GM21717 (cell line): ENCODE data around the gene SPATS2L.
A peak's percentile ranks its signal among the peaks of the same experiment; 100 is the strongest.

Source experiments
- ATAC-seq: cut with Tn5 transposase; IDR thresholded peaks from one replicate; pipeline ENCODE4 v1.9.1; 2021; ENCODE audit warnings: mild to moderate bottlenecking, moderate library complexity; ENCODE audit not compliant: unreplicated experiment

SPATS2L gene

DNA sequence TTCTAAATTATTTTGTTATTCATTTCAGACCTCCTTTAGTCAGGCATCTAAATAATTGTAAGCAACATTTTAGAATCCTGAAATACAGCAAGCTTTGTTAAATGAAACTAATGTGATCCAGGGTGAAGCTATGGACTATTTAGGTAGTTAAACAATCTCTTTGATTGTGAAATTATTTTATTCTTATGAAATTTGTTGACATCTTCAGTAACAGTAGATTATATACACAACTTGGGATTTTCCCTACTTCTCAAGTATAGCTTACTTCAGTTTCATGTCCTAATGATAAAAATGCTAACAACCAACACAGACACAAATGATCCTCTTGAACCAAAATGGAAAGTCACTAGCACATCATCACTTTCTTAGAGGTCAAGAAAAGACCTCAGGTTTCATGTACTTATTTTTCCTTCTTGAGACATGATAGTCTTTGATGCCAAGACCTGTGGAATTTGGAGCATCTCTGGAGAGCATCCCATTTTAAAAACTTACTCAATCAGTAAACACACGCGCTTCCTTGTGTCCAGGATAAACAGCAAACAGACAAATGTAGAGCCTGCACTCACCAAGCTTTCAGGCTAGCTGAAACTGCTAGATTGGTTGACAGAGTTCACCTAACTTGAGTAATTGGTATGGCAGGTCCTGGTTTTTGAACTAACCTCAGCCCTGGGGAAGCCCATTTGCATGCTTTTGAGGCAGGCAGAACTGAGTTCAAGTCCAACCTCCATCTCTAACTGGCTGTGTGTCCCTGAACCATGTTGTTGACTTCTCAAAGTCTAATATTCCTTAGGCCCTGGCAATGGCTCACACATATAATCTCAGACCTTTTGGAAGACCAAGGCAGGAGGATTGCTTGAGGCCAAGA is 155.6 kb downstream of the SPATS2L start:
- ATAC-seq, result no peak

DNA sequence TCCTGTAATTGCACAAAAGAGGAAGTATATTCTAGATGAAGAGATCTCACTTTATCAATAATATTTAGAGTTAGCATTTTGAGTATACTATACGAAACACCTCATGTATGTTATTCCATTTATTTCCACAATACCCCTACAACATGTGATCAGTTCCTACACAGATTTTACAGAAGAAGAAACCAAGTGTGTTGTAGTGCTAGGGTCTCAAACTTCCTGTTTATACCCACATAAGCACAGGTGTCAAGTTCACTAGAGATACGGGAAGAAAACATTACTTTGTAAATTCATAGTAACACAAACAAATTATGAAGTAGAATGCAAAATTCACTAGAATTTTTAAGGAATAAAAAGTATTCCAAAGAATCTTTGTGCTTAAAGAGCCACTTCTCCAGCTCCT is 157.0 kb downstream of the SPATS2L start:
- no peak for ATAC-seq

DNA sequence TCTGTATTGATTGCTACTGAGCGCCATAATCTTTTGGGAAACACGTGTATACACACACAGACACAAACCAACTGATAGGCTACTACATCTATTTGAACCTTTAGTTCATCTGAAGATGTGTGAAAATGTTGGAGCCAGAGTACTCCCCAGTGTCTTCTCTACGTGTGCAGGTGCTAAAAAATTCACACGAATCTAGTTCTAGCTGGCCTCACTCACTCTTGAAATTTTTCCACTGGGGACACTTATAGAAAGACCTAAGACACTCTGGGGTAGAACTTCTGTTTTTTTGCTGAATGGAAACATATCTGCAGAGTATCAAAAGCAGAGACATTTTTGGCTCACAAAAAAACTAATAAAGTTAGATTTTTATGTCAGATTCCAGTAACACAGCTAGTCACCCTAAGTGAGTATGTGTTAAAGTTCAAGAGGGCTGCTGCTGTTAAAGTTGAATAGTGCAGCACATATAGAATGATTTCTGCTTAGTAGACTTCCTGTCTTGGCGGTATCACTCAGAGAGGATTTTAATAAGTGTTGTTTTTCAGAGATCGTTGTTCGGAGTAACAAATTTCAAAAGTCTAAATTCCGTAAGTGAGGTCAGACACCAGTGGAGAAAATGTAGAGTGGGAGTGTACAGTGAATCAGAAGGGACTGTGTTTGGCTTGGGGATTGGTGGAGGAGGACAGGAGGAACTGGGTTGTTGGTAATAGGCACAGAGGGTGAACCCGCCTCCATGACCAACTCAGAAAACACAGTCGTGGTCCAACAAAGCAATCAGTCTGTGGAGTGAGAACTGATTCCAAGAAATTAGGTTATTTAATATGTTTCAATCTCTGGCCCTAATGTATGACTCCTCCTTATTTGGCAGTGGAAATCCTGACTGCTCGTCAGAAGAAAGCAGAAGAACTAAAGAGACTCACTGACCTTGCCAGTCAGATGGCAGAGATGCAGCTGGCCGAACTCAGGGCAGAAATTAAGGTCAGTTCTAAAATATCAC is 160.2 kb downstream of the SPATS2L start:
- ATAC-seq, result no peak

DNA sequence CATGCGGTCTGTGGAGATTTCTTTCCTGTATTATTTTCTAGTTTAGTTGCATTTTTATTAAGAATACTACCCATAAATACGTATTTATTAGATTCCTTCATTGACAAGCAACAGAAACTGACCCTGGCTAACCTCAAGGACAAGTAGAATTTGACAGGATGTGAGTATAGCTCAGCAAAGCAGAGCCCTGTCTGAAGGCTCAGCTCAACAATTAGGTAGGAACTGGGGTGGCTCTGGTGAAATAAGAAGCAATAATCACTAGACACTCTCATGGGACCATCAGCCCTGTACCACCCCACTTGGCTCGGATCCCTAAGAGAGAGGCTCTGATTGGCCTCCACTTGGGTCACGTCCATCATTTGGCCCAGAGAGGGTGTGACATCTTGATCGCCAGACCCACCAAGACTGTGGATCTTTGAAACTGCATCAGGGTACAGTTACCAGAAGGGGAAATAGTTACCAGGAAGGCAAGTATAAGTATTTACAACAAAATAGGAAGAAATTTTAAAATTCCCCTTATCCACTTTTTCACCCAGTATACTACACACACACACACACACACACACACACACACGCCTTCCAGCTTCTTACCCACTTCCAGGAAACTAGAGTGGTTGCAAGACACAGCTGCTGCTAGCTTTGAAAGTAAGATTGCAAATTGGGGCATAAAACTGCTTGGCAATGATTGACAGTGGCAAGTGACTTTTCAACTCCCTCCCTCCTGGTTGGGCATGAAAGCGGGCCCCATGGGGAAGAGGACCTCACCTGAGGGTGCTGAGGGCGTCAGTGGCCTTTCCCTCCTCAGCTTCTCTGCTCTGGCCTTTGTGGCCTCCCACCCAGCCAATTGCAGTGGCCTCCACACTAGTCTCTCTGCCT is 161.6 kb downstream of the SPATS2L start:
- no peak for ATAC-seq

DNA sequence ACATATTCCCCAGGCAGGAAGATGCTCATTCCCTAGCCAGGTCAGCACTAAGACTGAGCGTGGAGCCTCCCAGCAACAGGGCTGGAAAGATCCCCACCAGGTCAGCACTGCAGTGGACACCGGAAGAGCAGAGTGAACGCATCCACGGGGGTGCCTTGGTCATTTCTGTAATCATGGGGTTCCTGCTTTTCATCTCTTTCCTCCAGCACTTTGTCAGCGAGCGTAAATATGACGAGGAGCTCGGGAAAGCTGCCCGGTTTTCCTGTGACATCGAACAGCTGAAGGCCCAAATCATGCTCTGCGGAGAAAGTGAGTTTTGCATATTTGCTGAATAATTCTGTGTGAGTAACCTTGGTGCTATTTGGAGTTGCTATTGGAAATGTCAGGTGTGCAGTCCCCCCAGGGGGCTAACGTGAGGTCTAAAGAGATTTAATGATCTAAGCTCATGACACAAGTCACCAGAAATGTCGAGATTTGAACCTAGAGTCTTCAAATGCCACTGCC is 163.3 kb downstream of the SPATS2L start:
- no peak for ATAC-seq

DNA sequence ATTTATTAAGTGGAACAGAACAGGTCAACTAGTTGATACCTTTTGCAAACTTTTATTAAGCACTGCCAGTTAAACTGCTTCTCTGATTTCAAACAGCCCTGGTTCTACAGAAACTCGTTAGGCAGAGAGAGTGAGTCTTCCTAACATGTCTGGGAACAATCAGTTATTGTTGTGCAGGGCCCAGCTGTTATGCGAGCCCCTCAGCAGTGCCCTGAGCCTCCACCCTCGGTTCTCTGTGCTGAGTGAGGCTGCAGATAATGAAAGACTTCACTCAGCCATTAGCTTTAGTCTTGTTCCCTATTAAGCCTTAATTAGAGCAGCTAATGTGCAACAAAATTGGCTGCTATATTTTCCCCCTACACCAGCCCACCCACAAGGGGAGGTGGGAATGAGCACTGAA is 163.7 kb downstream of the SPATS2L start:
- no peak for ATAC-seq

DNA sequence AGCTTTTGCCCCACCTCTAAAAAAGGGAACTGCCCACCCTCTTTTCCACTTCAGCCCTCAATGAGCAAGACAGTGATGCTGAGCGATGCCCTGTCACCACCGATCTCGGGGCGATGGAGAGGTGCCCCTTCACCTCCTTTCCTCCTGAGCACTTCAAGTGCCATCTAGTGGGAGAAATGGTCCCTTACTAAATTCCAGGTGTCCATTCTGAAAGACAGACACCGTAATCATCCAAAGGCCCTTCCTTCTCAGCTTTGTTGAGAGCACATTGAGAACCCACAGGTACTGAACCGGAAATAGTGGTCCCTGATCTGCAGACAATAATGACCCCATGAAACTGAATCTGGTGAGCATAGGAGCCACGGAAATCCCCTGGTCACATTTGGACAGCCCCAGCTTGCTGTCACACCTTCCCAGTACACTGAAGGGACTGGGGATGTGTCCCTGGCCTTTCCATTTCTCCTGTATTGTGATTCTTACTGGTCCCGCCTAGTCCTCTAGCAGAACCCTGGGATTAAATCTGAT is 164.9 kb downstream of the SPATS2L start:
- ATAC-seq, result peak; percentile 84

DNA sequence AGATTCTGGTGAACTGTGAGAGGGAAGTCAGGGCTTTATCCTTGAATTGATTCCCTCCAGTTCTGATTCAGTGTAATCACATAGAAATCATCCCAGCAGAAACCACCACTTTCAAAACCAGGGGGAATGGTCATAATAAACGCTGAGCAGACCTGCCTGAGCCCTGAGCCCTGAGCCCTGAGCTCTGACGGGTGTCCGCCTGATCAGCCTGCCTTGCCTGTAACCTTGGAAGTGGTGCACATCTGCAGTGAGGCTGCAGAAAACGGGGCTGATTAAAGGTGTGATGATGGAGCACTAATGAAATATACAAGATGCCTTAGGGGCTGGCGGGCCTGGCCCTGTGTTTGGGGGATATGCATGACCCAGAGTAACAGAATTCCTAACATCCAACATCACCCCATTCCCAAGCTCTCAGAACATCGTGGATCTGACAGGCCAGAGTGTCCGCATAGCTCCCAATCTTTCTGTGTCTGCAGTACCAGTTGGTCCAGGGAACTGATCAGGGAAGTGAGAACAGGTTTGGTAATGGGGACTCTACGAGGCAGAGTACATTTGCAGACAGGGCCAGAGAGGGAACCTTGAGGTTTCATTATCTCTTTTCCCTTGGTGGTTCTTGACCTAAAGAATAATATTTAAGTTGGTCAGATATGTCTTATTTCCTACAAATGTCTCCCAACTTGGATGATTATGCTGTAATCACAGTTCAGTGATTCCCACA is 165.6 kb downstream of the SPATS2L start:
- peak; percentile 22 for ATAC-seq

DNA sequence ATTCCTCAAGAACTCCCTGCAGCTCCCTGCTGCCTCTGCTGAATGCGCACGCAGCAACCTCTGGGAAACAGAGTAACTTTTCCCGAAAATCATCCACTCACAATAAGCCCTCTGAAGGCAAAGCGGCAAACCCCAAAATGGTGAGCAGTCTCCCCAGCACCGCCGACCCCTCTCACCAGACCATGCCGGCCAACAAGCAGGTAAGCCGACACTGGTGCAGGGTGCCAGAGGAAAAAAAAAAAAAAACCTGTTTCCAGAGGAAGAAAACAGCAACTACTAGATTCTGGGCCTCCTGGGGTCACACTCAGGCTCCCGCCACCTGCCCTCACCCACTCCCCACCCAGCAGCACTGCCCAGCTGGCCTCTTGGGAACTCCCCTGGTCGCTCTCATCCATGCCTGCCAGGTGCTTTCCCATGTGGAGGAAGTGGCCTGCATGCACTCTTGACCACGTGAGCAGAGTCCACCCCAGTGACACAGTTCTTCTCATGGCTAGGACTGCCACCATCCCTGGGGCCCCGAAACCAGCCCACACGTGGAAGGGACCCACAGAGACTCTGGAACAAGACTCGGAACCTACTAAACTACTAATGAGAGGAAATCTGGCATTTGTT is 166.5 kb downstream of the SPATS2L start:
- no peak for ATAC-seq

DNA sequence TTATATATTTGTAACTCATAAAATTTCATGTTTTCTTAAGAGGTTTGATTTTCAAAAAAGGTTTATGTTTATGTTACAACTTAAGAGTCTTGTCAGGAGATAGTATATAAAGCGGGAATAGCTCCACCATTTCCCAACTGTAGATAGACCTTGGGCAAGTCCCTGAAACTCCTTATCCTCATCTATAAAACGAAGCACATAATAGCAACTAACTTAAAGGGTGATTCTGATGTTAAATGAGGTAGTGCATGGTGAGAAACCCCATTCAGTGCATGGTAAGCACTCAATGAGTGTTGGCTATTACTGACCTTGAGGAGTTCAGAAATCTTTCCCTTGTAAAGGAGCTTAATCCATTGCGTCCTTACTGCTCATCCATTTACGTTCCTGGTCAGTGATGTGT is 169.3 kb downstream of the SPATS2L start:
- no peak for ATAC-seq

DNA sequence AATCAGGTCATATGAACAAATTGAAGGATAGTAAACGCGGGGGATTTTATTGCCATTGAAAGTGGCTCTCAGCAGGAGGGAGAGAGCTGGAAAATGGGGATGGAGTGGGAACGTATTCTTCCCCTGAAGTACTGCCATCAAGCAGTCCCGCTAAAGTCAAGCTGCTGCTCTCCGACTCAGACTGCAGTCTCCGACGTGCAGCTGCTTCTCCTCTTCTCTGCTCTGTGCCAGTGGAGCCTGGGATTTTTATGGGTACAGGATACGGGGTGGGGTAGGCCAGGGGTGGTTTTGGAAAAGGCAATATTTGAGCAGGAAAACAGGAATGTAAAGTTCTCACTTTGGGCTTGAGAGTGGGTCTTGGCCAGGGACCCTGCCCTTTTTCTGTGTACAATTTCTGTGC is 170.3 kb downstream of the SPATS2L start:
- ATAC-seq, result no peak

DNA sequence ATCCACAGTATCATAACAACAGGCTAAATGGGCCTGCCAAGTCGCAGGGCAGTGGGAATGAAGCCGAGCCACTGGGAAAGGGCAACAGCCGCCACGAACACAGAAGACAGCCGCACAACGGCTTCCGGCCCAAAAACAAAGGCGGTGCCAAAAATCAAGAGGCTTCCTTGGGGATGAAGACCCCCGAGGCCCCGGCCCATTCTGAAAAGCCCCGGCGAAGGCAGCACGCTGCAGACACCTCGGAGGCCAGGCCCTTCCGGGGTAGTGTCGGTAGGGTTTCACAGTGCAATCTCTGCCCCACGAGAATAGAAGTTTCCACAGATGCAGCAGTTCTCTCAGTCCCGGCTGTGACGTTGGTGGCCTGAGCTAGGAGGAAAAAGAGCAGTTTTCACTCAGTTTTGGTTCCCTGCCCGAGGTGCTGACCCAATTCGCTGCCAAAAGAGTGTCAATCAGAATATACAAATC is 171.2 kb downstream of the SPATS2L start:
- no peak for ATAC-seq

DNA sequence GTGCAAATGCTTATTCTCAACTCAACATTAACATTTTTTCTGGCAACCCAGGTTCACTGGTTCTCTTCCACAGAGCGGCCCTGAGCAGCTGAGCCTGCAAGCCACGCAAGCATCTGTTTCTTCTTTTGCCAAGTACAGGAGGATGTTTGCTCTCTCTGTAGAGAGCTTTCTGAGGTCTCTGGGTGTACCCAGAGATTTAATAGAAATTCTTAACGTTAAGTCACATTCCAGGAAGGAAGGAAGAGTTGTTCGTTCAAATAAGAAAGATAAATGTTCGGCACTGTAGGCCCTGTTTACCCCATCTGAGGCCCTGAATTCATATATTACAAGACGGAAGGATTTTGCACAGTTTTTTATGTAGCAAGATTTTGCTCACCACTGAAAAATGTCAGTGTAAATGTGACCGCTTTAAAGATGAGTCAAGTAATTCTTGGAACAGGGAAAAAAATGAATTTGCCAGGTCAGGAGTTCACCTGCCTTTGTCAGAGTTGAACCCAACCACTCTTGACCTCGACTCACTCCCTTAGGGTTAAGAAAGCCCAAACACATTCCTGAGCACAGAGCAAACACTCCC is 173.3 kb downstream of the SPATS2L start:
- no peak for ATAC-seq

DNA sequence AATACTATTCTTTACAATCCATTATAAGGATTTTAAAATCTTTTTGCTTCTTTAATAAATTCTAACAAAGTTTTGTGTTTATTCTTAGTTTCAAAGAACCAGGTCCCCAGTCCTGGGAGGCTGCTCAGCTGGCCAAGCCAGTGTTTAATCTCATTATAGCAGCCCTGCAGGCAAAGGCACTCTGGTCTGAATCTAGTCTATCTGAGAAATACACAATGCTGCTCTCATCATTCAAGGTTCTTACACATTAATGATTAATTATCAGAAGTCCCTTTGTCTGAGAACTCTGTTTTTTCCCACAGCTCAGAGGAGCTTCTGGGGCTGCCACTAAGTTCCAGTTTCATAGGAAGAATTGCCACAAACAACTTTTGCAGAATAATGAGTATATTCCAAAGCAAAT is 175.7 kb downstream of the SPATS2L start:
- ATAC-seq, result no peak

DNA sequence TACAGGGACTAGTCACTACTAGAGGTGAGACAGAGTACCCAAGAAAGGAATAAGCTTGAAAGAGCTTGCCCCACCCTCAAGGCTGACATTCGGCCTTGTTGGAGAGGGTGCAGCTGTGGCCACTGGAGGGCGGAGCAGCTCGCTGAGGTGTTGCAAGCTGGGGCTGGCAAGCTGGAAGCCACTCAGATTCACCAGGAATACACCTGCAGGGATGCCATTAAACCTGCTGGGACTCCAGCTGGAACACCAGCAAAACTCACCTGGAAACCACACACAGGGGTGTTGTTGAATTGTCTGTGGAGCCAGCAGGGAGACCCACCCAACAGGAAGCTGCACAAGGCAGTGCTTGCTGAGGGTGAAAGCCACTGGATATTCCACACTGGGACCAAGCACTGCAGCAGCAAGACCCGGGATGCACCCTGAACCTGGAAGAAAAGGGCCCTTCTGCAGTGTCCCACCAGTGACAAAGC is 177.3 kb downstream of the SPATS2L start:
- no peak for ATAC-seq

DNA sequence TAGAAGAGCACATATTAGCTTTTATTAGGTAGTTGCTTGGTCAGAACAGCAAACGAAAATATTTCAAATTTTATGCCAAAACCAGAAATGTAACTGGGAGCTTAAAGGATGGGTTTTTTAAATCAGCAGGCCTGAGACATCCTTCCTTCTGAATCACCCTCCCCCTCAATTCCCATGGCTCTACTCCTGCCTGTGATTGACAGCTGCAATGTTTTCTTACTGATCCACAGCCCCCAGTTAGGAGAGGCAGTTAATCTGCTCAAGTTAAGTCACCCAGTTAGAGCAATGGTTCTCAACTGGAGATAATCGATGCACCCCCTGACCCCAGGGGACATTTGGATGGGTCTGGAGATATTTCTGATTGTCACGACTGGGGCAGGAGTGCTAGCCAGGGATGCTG is 178.4 kb downstream of the SPATS2L start:
- no peak for ATAC-seq

DNA sequence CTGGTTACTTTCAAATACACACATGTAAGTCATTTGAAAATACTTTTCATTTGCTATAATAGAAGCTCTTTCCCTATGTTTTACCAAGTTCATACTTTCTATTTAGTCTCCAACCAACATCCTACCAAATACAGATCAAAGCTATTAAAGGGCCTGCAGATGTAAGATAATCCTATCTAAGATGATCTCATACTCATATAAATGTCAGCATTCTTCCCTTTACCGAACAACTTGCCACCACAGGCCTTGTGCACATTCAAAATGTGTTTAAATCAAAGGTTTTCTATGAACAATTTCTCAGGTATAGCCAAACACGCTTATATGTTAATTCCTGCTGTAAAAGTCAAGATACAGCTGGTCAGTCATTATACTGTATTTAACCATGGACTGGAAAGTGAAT is 180.0 kb downstream of the SPATS2L start:
- no peak for ATAC-seq

DNA sequence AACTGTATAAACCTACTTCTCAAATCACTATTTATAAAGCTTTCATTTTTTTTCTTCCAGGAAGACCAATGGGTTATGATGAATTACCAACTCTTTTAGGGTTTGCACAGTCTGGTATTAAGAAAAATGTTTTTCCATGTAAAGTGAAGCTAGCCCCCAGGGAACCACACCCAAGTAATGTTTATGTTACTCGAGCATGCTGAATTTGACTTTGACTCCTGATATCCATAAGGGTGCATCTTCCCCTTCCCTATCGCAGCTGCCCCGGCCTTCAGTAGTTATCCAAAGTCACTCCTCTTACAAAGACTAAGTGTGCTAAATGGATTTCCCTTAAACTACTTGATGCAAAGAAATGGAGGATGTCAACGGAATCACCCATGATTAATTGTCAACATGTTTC is 181.7 kb downstream of the SPATS2L start:
- ATAC-seq, result no peak

DNA sequence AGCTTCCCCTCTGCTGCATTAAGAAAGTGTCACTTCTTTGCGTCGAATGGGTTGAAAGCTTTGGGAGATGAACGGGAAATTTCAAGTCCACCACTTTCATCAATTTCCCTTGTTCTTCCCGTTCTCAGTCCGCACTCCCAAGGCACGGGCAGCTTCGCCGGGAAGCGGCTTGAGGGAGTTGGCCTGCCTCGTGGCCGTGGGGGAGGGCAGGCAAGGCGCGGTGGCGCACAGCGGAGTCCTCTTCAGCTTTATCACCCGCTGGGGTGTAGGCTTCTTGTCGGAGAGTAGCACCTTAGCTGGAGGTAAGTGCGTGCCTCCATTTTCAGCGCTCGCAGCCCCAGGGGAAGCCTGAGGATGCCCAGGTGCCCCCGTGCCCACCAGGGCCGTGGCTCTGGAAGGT is 183.5 kb downstream of the SPATS2L start:
- no peak for ATAC-seq
